Coronary artery (tissue), 2 donors: Measurements from ENCODE around the gene PCMT1.
"Not testable (repeated sequence)": the region's sequence is repeated elsewhere in the genome, so short reads cannot be mapped to it uniquely, and the experiment has no call there.

ENCODE experiments used
- DNase-seq: peaks from one replicate; pipeline ENCODE4 v3.0.0-alpha.2; 2017; ENCODE audit warnings: low spot score
- H3K27ac ChIP-seq, 2 donors: fragments of 200-600 bp; sonication (generic); one replicate each; pipeline ENCODE4 v1.5.1; 2016 to 2019
- H3K4me3 ChIP-seq: fragments of 200-600 bp; sonication (generic); 2 replicates; pipeline ENCODE4 v1.5.1; 2016; ENCODE audit warnings: mild to moderate bottlenecking, moderate library complexity
- TF ChIP-seq, protein P1 (sequence below): fragments of 200-600 bp; sonication (generic); IDR thresholded peaks from one replicate; pipeline ENCODE4 v1.5.1; 2019; ENCODE audit warnings: antibody characterized with exemption

Gene PCMT1

DNA sequence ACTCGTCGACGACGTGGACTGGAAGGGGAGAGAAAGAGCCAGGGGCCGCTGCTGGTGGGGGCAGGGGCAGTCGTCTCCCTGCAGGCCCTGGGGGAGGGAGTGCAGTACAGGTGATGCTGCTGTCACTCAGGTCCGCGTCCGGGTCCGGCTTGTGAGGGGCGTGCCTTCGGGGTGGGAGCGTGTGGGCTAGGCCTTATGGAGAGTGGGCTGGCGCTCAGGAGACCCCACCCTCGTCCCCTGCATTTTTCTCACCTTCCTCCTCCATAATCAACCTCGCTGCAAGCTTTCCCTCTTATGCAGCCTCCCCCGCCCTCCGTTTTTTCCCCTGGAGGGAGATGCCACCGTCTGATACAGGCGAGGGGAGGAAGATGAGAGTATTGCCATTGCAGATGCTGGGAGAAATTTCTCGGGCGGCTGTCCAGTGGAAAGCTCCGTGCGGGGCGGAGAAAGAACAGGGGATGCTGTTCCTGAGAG is 632 bp downstream of the PCMT1 start:
- TF ChIP-seq, protein P1, sequence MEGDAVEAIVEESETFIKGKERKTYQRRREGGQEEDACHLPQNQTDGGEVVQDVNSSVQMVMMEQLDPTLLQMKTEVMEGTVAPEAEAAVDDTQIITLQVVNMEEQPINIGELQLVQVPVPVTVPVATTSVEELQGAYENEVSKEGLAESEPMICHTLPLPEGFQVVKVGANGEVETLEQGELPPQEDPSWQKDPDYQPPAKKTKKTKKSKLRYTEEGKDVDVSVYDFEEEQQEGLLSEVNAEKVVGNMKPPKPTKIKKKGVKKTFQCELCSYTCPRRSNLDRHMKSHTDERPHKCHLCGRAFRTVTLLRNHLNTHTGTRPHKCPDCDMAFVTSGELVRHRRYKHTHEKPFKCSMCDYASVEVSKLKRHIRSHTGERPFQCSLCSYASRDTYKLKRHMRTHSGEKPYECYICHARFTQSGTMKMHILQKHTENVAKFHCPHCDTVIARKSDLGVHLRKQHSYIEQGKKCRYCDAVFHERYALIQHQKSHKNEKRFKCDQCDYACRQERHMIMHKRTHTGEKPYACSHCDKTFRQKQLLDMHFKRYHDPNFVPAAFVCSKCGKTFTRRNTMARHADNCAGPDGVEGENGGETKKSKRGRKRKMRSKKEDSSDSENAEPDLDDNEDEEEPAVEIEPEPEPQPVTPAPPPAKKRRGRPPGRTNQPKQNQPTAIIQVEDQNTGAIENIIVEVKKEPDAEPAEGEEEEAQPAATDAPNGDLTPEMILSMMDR, result no peak
- peak overlapping the region; percentile 99 for H3K4me3 ChIP-seq
- DNase-seq, result peak; percentile 76

DNA sequence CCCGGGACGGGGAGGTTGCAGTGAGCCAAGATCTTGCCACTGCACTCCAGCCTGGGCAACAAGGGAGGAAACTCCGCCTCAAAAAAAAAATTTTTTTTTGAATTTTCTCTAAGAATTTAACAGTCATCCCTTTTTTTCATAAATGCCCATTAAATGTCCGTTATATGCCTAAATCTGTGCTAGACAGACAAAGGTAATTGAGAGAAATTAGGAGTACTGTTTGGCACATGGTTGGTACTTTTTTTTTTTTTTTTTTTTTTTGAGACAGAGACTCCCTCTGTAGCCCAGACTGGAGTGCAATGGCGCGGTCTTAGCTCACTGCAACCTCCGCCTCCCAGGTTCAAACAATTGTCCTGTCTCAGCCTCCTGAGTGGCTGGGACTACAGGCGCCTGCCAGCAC is 1.7 kb downstream of the PCMT1 start:
- no peak for DNase-seq
- H3K4me3 ChIP-seq, result no peak overlapping the region
- H3K27ac ChIP-seq, result no peak overlapping the region
- TF ChIP-seq, protein P1, result no peak

More for the DNA sequence above, 632 bp downstream of the PCMT1 start:
- H3K27ac ChIP-seq, result peak overlapping the region; percentile 59 to 97

DNA sequence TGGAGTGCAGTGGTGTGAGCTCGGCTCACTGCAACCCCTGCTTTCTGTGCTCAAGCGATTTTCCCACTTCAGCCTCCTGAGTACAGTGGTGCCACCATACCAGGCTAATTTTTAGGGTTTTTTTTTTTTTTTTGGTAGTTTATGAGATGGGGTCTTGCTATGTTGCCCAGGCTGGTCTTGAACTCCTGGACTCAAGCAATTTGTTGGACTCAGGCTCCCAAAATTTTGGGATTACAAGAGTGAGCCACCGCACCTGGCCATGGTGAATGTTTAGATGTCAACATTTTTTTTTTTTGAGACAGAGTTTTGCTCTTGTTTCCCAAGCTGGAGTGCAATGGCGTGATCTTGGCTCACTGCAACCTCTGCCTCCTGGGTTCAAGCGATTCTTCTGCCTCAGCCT is 2.4 kb downstream of the PCMT1 start:
- not testable (repeated sequence) for H3K27ac ChIP-seq, DNase-seq, H3K4me3 ChIP-seq

DNA sequence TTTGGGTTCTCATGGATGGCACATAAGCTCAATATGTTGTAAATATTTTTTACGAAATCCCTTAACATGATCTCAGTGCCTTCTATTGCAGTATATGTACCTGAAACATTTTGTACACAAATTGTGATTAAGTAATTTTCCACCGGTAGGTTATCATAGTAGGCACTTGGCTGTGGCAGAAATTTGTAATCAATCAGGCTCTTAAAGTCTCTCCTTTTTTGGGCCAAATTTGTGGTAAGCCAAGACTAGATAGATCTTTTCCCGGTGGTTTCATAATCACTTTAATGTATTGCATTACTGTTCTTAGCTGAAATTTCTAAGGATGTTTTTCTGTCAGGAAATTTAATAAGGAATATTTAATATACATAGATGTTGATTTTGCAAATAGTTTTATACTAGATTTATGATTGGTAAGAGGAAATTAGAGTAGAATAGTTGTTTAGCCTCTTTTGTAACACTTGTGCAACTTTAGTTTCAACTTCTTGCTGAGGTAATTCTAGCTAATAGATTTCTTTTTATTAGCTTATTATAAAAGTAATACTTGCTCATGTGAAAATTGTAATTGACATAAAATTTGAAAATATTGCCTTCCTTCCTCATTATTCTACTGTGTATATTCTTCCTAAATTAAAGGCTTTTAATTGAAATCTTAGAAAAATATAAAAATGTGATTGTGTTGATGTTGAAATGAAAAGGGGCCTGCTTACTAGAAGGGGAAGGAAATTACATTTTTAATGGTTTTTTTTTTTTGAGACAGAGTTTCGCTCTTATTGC is 3.2 kb downstream of the PCMT1 start:
- Histone ChIP-seq H3K27ac (no peak overlapping the region), H3K4me3 (no peak overlapping the region)
- TF ChIP-seq, protein P1, result no peak
- DNase-seq, result no peak

DNA sequence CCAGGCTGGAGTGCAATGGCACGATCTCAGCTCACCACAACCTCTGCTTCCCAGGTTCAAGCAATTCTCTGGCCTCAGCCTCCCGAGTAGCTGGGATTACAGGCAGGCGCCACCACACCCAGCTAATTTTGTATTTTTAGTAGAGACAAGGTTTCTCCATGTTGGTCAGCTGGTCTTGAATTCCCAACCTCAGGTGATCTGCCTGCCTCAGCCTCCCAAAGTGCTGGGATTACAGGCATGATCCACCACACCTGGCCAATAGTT is 3.8 kb downstream of the PCMT1 start:
- H3K27ac ChIP-seq, H3K4me3 ChIP-seq, DNase-seq: not testable (repeated sequence)

DNA sequence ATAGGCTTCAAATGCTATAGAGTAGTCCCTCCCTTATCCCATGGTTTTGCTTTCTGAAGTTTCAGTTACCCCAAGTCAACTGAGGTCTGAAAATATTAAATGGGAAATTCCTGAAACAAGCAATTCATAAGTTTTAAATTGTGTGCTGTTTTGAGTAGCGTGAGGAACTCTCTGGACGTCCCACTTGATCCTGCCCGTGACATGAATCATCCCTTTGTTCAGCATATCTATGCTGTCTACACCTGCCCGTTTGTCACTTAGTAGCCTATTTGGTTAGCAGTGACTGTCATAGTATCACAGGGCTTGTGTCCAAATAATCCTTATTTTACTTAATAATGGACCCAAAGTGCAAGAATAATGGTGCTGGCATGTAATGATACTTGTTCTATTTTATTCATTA is 5.0 kb downstream of the PCMT1 start:
- no peak for DNase-seq
- Histone ChIP-seq H3K27ac (no peak overlapping the region), H3K4me3 (no peak overlapping the region)
- TF ChIP-seq, protein P1, result no peak

DNA sequence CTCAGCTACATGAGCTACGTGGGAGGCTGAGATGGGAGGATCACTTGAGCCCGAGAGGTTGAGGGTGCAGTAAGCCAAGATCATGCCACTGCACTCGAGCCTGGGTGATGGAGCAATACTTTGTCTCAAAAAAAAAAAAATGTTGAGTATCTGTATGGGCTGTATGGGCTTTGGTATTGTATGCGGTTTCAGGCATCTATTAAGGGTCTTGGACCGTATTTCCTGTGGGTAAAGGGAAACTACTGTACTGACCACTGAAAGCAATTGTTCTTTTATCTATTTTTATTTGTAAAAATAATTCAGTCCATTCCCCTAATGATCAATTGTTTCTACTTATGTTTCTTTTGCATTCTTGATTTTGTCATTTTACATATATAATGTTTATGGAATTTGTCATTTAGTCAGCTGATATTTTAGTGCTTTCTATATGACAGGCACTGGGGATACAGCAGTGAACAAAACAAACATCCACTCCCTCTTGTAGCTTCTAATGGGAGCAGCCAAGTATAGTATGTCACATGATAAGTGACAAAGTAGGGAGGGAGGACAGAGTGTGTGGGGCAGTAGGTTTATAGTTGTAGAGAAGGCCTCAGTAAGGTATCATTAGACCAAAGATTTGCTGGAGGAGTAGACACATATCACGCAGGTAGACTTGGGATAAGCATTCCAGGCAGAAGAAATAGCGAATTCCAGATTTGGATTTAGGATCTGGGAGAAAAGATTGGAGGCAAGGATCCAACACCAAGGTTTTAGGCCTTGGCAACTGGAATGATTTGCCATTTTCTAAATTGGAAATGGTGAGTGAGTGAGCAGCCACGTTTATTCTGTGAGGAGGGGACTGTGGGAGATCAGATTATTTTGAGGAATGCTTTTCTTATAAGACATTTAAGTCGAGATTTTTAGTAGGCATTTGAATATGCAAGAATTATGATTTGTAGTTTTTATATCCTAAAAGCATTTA is 6.0 kb downstream of the PCMT1 start:
- TF ChIP-seq, protein P1, result no peak

DNA sequence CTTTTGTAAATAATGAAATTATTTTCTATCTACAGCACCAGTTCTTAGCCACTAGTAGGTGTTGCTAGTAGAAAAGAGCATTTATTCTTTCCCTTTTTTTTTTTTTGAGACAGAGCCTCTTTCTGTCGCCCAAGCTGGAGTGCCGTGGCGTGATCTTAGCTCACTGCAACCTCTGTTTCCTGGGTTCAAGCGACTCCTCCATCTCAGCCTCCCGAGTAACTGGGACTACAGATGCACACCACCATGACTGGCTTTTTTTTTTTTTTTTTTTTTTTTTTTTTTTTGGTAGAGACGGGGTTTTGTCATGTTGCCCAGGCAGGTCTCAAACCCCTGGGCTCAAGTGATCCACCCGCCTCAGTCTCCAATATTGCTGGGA is 6.7 kb downstream of the PCMT1 start:
- DNase-seq, result no peak
- Histone ChIP-seq H3K27ac (no peak overlapping the region), H3K4me3 (no peak overlapping the region)
- TF ChIP-seq, protein P1, result no peak

More for the DNA sequence above, 6.0 kb downstream of the PCMT1 start:
- H3K27ac ChIP-seq, result no peak overlapping the region
- no peak overlapping the region for H3K4me3 ChIP-seq
- DNase-seq, result no peak
